B cell (primary cell): Measurements from ENCODE around the gene CLEC18B. TPM values are rescaled to one million over a fixed set of nuclear protein-coding genes. Genes with fewer than 3 reads are reported as not detected.

ENCODE experiments used
- ATAC-seq: fragments of 200-7000 bp; cut with Tn5 transposase; one replicate; pipeline ENCODE4 v1.10.0; 2021; ENCODE audit warnings: low read depth, mild to moderate bottlenecking, moderate number of reproducible peaks, moderate library complexity
- CTCF ChIA-PET: fragments of 350-600 bp; sonication (Branson Sonifier 250); formaldehyde crosslinking; loops from one replicate; lab custom pipeline; 2021; ENCODE audit warnings: antibody characterized with exemption, inconsistent platforms; lab: Charles Lee
- POLR2A ChIA-PET: fragments of 350-600 bp; sonication (Branson Sonifier 250); formaldehyde crosslinking; loops from one replicate; lab custom pipeline; 2021; ENCODE audit warnings: antibody characterized with exemption; lab: Charles Lee
- DNase-seq: peaks from one replicate; pipeline ENCODE4 v3.0.0; 2013
- H2AFZ ChIP-seq: 2 replicates; pipeline ENCODE4 v1.6.1; 2012; ENCODE audit warnings: mild to moderate bottlenecking, low read depth, low read length; ENCODE audit not compliant: insufficient read depth, poor library complexity, severe bottlenecking
- H3K27ac ChIP-seq, 2 donors: 1 replicate in 1 of 2; 2 replicates in 1 of 2; pipeline ENCODE4 v1.5.1; 2012 to 2013; ENCODE audit warnings: low read length in 2 of 2, mild to moderate bottlenecking in 2 of 2, moderate library complexity in 1 of 2
- H3K27me3 ChIP-seq, 4 experiments: fragments of 200-600 bp in 1 of 4; sonication (generic) in 1 of 4; replicated peaks in 1 of 4; 1 replicate in 2 of 4; 2 replicates in 2 of 4; pipeline versions ENCODE4 v1.6.1 to v1.7.0; 2013 to 2016; ENCODE audit warnings: low read length in 3 of 4, mild to moderate bottlenecking in 2 of 4, mixed read lengths in 1 of 4, moderate library complexity in 1 of 4; ENCODE audit not compliant: insufficient read depth in 4 of 4, control insufficient read depth in 3 of 4; ENCODE audit errors: control extremely low read depth in 1 of 4
- H3K36me3 ChIP-seq, 2 experiments: replicated peaks in 1 of 2; 1 replicate in 1 of 2; 2 replicates in 1 of 2; pipeline versions ENCODE4 v1.6.1 to v1.7.1; 2013; ENCODE audit warnings: low read length in 1 of 2; ENCODE audit not compliant: insufficient read depth in 2 of 2, control insufficient read depth in 1 of 2; ENCODE audit errors: control extremely low read depth in 1 of 2, extremely low read depth in 1 of 2
- H3K4me1 ChIP-seq, 2 donors: fragments of 200-600 bp in 1 of 2; sonication (generic) in 1 of 2; 1 replicate in 1 of 2; 2 replicates in 1 of 2; pipeline versions ENCODE4 v1.5.1 to v1.6.1; 2013 to 2017; ENCODE audit warnings: low read length in 2 of 2; ENCODE audit not compliant: control insufficient read depth in 2 of 2, insufficient read depth in 2 of 2
- H3K4me2 ChIP-seq: replicated peaks from 2 replicates; pipeline ENCODE3; 2012; ENCODE audit warnings: mild to moderate bottlenecking, low read depth, low read length; ENCODE audit not compliant: poor library complexity, severe bottlenecking
- H3K4me3 ChIP-seq, 5 experiments: fragments of 200-600 bp in 1 of 5; sonication (generic) in 1 of 5; 1 replicate in 3 of 5; 2 replicates in 2 of 5; pipeline versions ENCODE4 v1.5.1 to v1.7.0; 2011 to 2016; ENCODE audit warnings: low read length in 4 of 5, mild to moderate bottlenecking in 4 of 5, low read depth in 2 of 5, control low read depth in 1 of 5, moderate library complexity in 1 of 5; ENCODE audit not compliant: insufficient read depth in 1 of 5; ENCODE audit errors: control extremely low read depth in 1 of 5, extremely low read depth in 1 of 5
- H3K79me2 ChIP-seq: fragments of 200-600 bp; sonication (generic); one replicate; pipeline ENCODE4 v1.6.0; 2016; ENCODE audit warnings: low read length; ENCODE audit not compliant: control insufficient read depth, insufficient read depth
- H3K9ac ChIP-seq: fragments of 200-600 bp; sonication (generic); 2 replicates; pipeline ENCODE4 v1.6.1; 2017; ENCODE audit warnings: mild to moderate bottlenecking, low read length, moderate library complexity
- H3K9me3 ChIP-seq, 3 donors: one replicate each; pipeline versions ENCODE4 v1.6.1 to v1.7.1; 2013; ENCODE audit warnings: low read length in 2 of 3; ENCODE audit not compliant: control insufficient read depth in 2 of 3, insufficient read depth in 1 of 3; ENCODE audit errors: control extremely low read depth in 1 of 3
- H4K20me1 ChIP-seq: 2 replicates; pipeline ENCODE4 v1.6.0; 2012; ENCODE audit warnings: mild to moderate bottlenecking, low read length; ENCODE audit not compliant: insufficient read depth, control insufficient read depth, poor library complexity, severe bottlenecking
- H3K27ac Mint-ChIP-seq: one replicate; pipeline ENCODE4 v1.8.0; 2021; ENCODE audit warnings: mixed read lengths
- H3K27me3 Mint-ChIP-seq: one replicate; pipeline ENCODE4 v1.8.0; 2021; ENCODE audit warnings: mixed read lengths
- H3K4me1 Mint-ChIP-seq: one replicate; pipeline ENCODE4 v1.8.0; 2021; ENCODE audit warnings: mixed read lengths
- H3K4me3 Mint-ChIP-seq: one replicate; pipeline ENCODE4 v1.8.0; 2021; ENCODE audit warnings: mixed read lengths
- H3K9me3 Mint-ChIP-seq: one replicate; pipeline ENCODE4 v1.8.0; 2022; ENCODE audit warnings: mixed read lengths; ENCODE audit not compliant: insufficient read depth
- EZH2 ChIP-seq: IDR thresholded peaks from 2 replicates; pipeline ENCODE4 v1.6.1; 2012; ENCODE audit warnings: borderline replicate concordance, low read depth, mild to moderate bottlenecking, moderate library complexity, low read length; ENCODE audit not compliant: insufficient read depth, poor library complexity, severe bottlenecking
- WGBS: methylation state at CpG from one replicate; pipeline ENCODE4 v1.1.5; 2013; ENCODE audit warnings: missing lambda C conversion rate; ENCODE audit not compliant: insufficient coverage; 5-methylcytosine and 5-hydroxymethylcytosine counted together
- intact Hi-C: fragments of 100-400 bp; cut with micrococcal nuclease; formaldehyde crosslinking; loops from one replicate; pipeline ENCODE4 v1.10.0; 2022
- polyA plus RNA-seq: library from polyadenylated mRNA; depleted of rRNA; stranded (reverse); fragments of >200 nt; gene quantifications from 2 replicates; pipeline ENCODE4 v1.2.3, GENCODE V29; 2012
- total RNA-seq, 2 donors: library from RNA; stranded (reverse); fragments of 120-200 nt in 1 of 2; gene quantifications; 1 replicate in 1 of 2; 2 replicates in 1 of 2; pipeline versions ENCODE4 v1.2.3 to v1.2.4, GENCODE V29; 2013 to 2022
- TF ChIP-seq, protein P1 (sequence below): fragments of 200-600 bp; IDR thresholded peaks from one replicate; pipeline ENCODE4 v1.8.0; 2022; ENCODE audit warnings: antibody characterized with exemption, mild to moderate bottlenecking

The CLEC18B gene
- total and polyA plus RNA-seq, 2 donors (not counting 1 experiment from before 2014, with no cell fraction given), result 1.0 to 1.6 TPM

- no peaks in the 10 kb centered on the region for H3K27me3 Mint-ChIP-seq
- no peak overlapping the region for H3K27ac Mint-ChIP-seq
- Histone ChIP-seq H3K4me2 (no peak overlapping the region), H3K4me3 (no peak overlapping the region), H3K4me1 (peaks cover 4 to 13% of the 10 kb centered on the region in 2 donors), H3K36me3 (peaks cover 2 to 58% of the 10 kb centered on the region in 2 experiments), H3K9me3 (no peaks in the 10 kb centered on the region), H2AFZ (no peak overlapping the region), H3K27me3 (no peaks in the 10 kb centered on the region), H3K9ac (no peak overlapping the region), H3K27ac (no peak overlapping the region), H3K79me2 (no peaks in the 10 kb centered on the region), H4K20me1 (peaks cover 4% of the 10 kb centered on the region)
- no peaks in the 10 kb centered on the region for H3K9me3 Mint-ChIP-seq
- TF ChIP-seq, protein P1, sequence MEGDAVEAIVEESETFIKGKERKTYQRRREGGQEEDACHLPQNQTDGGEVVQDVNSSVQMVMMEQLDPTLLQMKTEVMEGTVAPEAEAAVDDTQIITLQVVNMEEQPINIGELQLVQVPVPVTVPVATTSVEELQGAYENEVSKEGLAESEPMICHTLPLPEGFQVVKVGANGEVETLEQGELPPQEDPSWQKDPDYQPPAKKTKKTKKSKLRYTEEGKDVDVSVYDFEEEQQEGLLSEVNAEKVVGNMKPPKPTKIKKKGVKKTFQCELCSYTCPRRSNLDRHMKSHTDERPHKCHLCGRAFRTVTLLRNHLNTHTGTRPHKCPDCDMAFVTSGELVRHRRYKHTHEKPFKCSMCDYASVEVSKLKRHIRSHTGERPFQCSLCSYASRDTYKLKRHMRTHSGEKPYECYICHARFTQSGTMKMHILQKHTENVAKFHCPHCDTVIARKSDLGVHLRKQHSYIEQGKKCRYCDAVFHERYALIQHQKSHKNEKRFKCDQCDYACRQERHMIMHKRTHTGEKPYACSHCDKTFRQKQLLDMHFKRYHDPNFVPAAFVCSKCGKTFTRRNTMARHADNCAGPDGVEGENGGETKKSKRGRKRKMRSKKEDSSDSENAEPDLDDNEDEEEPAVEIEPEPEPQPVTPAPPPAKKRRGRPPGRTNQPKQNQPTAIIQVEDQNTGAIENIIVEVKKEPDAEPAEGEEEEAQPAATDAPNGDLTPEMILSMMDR, result no peak
- intact Hi-C loops, result no loop called here
- POLR2A ChIA-PET, result no interaction called here
- ATAC-seq, result no peak
- CTCF ChIA-PET, result no interaction called here
- WGBS, result 96% methylated on average over 17 of the region's 20 CpGs
- DNase-seq, result no peak
- no peak overlapping the region for H3K4me3 Mint-ChIP-seq
- H3K4me1 Mint-ChIP-seq, result peaks cover 21% of the 10 kb centered on the region
Measured at GRCh38 chr16:74450967-74451760, 29.9 kb upstream of the CLEC18B start.

GRCh38 chr16:74450236-74450635 is 29.0 kb upstream of the CLEC18B start:
- Histone ChIP-seq H3K79me2 (no peaks in the 10 kb centered on the region), H3K4me3 (no peak overlapping the region), H3K27me3 (no peaks in the 10 kb centered on the region), H3K9ac (no peak overlapping the region), H3K36me3 (peaks cover 0 to 50% of the 10 kb centered on the region in 2 experiments), H2AFZ (no peak overlapping the region), H3K27ac (no peak overlapping the region), H3K4me1 (peaks cover 4 to 13% of the 10 kb centered on the region in 2 donors), H3K9me3 (no peaks in the 10 kb centered on the region), H4K20me1 (peaks cover 4% of the 10 kb centered on the region), H3K4me2 (no peak overlapping the region)
- no peak for ATAC-seq
- CTCF ChIA-PET, result no interaction called here
- Mint-ChIP-seq H3K4me1 (peaks cover 21% of the 10 kb centered on the region), H3K4me3 (no peak overlapping the region), H3K27ac (no peak overlapping the region), H3K9me3 (no peaks in the 10 kb centered on the region), H3K27me3 (no peaks in the 10 kb centered on the region)
- POLR2A ChIA-PET, result no interaction called here
- WGBS, result 100% methylated on average over 1 of the region's 3 CpGs
- DNase-seq, result no peak
- TF ChIP-seq EZH2, result no peak
- TF ChIP-seq, protein P1, result no peak
- intact Hi-C loops, result no loop called here
